ENCODE measurements around the gene EFR3B. TPM values are rescaled to one million over a fixed set of nuclear protein-coding genes. Genes with fewer than 3 reads are reported as not detected.
"Not testable (repeated sequence)": the region's sequence is repeated elsewhere in the genome, so short reads cannot be mapped to it uniquely, and the experiment has no call there.

Gene EFR3B
- total RNA-seq, 1 donor from 2014 or later: 14.7 TPM

DNA sequence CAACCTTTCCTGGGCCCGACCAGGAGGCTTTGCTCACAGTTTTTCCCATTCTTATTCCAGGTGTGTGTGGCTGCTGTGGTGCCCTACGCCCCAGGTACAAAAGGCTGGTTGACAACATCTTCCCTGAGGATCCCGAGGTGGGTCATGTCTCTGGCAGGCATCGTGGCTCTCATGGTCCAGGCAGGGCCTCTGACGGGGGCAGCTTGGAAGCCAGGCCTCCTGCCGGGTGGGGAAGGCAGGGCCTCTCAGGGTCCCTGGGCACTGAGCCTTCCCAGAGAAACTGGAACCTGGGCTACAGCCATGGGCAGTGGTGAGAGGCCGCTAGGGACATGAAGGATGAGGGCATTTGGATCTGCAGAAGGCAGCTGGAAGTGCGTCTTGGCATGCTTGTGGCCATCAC lies 49.4 kb downstream of the EFR3B start:
- Histone ChIP-seq H3K4me2 (ENCODE audit: low read length) (no peak overlapping the region), H2AFZ (ENCODE audit: low read depth, low read length) (no peak overlapping the region), H3K9me3 (ENCODE audit: insufficient read depth, low read depth, low read length) (no peaks in the 10 kb centered on the region), H3K36me3 (ENCODE audit: insufficient read depth, low read length) (no peaks in the 10 kb centered on the region), H4K20me1 (ENCODE audit: insufficient read depth, low read length) (peaks cover 10% of the 10 kb centered on the region), H3K27me3 (ENCODE audit: insufficient read depth, low read length) (no peaks in the 10 kb centered on the region), H3K79me2 (ENCODE audit: insufficient read depth, low read length) (no peaks in the 10 kb centered on the region), H3K4me1 (ENCODE audit: insufficient read depth, low read length) (no peaks in the 10 kb centered on the region), H3K4me3 (ENCODE audit: insufficient read depth, low read depth, low read length) (no peak overlapping the region), H3K9ac (ENCODE audit: low read length) (no peak overlapping the region), H3K27ac (ENCODE audit: low read depth, low read length) (no peak overlapping the region)
- no peaks in the 10 kb centered on the region for H3K4me1 Mint-ChIP-seq (ENCODE audit: low read depth, unreplicated experiment)
- FAIRE-seq (no peak), DNase-seq (ENCODE audit: low read depth) (no peak)
- H3K27me3 Mint-ChIP-seq (ENCODE audit: low read depth, unreplicated experiment): no peaks in the 10 kb centered on the region
- no peak overlapping the region for H3K27ac Mint-ChIP-seq (ENCODE audit: unreplicated experiment)
- no peak overlapping the region for H3K4me3 Mint-ChIP-seq (ENCODE audit: unreplicated experiment)
- TF ChIP-seq, protein P1, sequence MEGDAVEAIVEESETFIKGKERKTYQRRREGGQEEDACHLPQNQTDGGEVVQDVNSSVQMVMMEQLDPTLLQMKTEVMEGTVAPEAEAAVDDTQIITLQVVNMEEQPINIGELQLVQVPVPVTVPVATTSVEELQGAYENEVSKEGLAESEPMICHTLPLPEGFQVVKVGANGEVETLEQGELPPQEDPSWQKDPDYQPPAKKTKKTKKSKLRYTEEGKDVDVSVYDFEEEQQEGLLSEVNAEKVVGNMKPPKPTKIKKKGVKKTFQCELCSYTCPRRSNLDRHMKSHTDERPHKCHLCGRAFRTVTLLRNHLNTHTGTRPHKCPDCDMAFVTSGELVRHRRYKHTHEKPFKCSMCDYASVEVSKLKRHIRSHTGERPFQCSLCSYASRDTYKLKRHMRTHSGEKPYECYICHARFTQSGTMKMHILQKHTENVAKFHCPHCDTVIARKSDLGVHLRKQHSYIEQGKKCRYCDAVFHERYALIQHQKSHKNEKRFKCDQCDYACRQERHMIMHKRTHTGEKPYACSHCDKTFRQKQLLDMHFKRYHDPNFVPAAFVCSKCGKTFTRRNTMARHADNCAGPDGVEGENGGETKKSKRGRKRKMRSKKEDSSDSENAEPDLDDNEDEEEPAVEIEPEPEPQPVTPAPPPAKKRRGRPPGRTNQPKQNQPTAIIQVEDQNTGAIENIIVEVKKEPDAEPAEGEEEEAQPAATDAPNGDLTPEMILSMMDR (IDR thresholded peaks at IDR 0.05; ENCODE audit: insufficient read depth, low read depth, low read length): no peak
- no peak for TF ChIP-seq EZH2 (IDR thresholded peaks at IDR 0.05; ENCODE audit: insufficient read depth, low read length)
- H3K36me3 Mint-ChIP-seq (ENCODE audit: low read depth, unreplicated experiment): peaks cover 19% of the 10 kb centered on the region
- no peaks in the 10 kb centered on the region for H3K9me3 Mint-ChIP-seq (ENCODE audit: unreplicated experiment)

DNA sequence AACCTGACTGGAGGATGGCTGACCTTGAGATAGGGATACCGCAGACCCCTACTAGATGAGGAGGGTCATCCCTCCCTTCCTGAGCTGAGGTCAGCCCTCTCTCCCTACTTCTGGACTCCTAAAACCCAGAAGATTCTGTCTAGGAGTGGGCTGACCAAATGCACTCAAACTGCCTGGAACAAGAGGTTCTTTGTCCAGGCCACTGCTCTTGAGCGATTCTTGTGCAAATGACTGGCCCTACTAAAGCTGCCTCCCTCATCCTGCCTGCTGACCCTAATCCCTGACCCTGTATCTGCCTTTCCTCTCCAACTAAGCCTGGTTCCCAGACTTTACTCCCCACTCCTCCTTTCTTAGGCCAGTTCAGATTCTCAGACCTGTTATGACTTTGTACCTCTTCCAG lies 56.2 kb downstream of the EFR3B start:
- H3K36me3 Mint-ChIP-seq (ENCODE audit: low read depth, unreplicated experiment): peaks cover 30% of the 10 kb centered on the region
- H3K4me3 Mint-ChIP-seq (ENCODE audit: unreplicated experiment): no peak overlapping the region
- no peak for DNase-seq (ENCODE audit: low read depth)
- H3K4me1 Mint-ChIP-seq (ENCODE audit: low read depth, unreplicated experiment): no peaks in the 10 kb centered on the region
- FAIRE-seq: no peak
- H3K27ac ChIP-seq (ENCODE audit: low read depth, low read length): no peak overlapping the region
- H3K9me3 Mint-ChIP-seq (ENCODE audit: unreplicated experiment): no peaks in the 10 kb centered on the region
- no peak overlapping the region for H3K27ac Mint-ChIP-seq (ENCODE audit: unreplicated experiment)
- H2AFZ ChIP-seq (ENCODE audit: low read depth, low read length): no peak overlapping the region
- no peaks in the 10 kb centered on the region for H3K27me3 ChIP-seq (ENCODE audit: insufficient read depth, low read length)
- no peaks in the 10 kb centered on the region for H3K9me3 ChIP-seq (ENCODE audit: insufficient read depth, low read depth, low read length)
- no peaks in the 10 kb centered on the region for H3K36me3 ChIP-seq (ENCODE audit: insufficient read depth, low read length)
- no peak overlapping the region for H3K4me2 ChIP-seq (ENCODE audit: low read length)
- no peak overlapping the region for H3K9ac ChIP-seq (ENCODE audit: low read length)
- no peaks in the 10 kb centered on the region for H3K4me1 ChIP-seq (ENCODE audit: insufficient read depth, low read length)
- TF ChIP-seq, protein P1 (IDR thresholded peaks at IDR 0.05; ENCODE audit: insufficient read depth, low read depth, low read length): no peak
- no peak for TF ChIP-seq EZH2 (IDR thresholded peaks at IDR 0.05; ENCODE audit: insufficient read depth, low read length)
- no peaks in the 10 kb centered on the region for H3K27me3 Mint-ChIP-seq (ENCODE audit: low read depth, unreplicated experiment)
- no peaks in the 10 kb centered on the region for H3K79me2 ChIP-seq (ENCODE audit: insufficient read depth, low read length)
- no peak overlapping the region for H3K4me3 ChIP-seq (ENCODE audit: insufficient read depth, low read depth, low read length)
- H4K20me1 ChIP-seq (ENCODE audit: insufficient read depth, low read length): no peaks in the 10 kb centered on the region

DNA sequence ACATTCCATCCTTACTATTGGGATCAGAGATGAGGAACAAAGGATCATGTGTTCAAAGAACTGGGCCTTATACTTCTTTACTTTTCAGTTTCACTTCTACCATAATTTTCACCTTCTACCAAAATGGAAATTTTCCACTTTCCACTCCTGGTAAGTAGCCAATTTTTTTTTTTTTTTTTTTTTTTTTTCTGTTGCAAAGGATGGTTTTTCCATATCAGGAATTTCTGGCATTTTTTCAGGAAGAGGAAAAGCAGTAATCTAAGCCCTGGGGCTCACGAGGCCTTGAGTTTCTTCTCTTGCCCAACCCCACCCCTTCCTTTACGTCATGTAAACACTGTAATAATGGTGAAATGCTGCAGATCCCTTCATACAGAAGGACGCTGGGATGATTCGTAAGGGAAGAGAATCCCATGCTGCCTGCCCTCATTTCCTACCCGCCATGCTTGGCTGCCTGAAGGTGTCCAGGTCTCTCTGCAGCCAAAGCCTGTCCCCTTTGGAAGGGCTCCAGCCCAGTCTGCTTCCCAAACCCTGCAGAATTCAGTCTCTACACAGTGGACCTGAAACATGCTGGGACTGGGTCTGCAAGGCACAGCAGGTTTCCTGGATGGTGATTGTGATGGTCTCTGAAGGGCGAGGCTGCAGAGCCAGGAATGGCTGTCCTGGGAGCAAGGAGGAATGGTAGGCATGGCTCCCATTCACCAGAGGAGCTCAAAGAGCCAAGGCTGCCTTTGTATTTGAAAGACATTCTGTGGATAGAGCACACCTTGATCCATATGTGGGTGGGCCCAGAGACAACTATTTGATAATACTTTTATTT lies 57.0 kb downstream of the EFR3B start:
- no peak overlapping the region for H3K27ac Mint-ChIP-seq (ENCODE audit: unreplicated experiment)

DNA sequence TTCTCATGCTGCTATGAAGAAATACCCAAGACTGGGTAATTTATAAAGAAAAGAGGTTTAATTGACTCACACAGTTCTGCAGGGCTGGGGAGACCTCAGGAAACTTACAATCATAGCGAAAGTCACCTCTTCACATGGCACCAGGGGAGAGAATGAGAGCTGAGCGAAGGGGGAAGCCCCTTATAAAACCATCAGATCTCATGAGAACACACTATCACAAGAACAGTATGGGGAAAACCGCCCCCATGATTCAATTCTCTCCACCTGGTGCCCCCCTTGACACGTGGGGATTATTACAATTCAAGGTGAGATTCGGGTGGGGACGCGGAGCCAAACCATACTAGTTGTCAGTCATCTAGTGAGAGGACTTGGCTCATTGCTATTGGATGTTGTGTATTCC lies 60.5 kb downstream of the EFR3B start:
- not testable (repeated sequence) for H2AFZ ChIP-seq (ENCODE audit: low read depth, low read length); H3K27me3 Mint-ChIP-seq (ENCODE audit: low read depth, unreplicated experiment); H3K27ac ChIP-seq (ENCODE audit: low read depth, low read length); H3K27ac Mint-ChIP-seq (ENCODE audit: unreplicated experiment); FAIRE-seq; H3K4me1 Mint-ChIP-seq (ENCODE audit: low read depth, unreplicated experiment); DNase-seq (ENCODE audit: low read depth); H3K9me3 Mint-ChIP-seq (ENCODE audit: unreplicated experiment); H3K79me2 ChIP-seq (ENCODE audit: insufficient read depth, low read length); H3K36me3 ChIP-seq (ENCODE audit: insufficient read depth, low read length); H3K9ac ChIP-seq (ENCODE audit: low read length); H3K4me3 ChIP-seq (ENCODE audit: insufficient read depth, low read depth, low read length); H3K27me3 ChIP-seq (ENCODE audit: insufficient read depth, low read length); H4K20me1 ChIP-seq (ENCODE audit: insufficient read depth, low read length); H3K4me3 Mint-ChIP-seq (ENCODE audit: unreplicated experiment); H3K9me3 ChIP-seq (ENCODE audit: insufficient read depth, low read depth, low read length); H3K4me2 ChIP-seq (ENCODE audit: low read length)
- H3K36me3 Mint-ChIP-seq (ENCODE audit: low read depth, unreplicated experiment): peaks cover 23% of the 10 kb centered on the region
- H3K4me1 ChIP-seq (ENCODE audit: insufficient read depth, low read length): peaks cover 14% of the 10 kb centered on the region

More for the DNA sequence above, 57.0 kb downstream of the EFR3B start:
- Histone ChIP-seq H3K9ac (ENCODE audit: low read length) (no peak overlapping the region), H3K9me3 (ENCODE audit: insufficient read depth, low read depth, low read length) (no peaks in the 10 kb centered on the region), H2AFZ (ENCODE audit: low read depth, low read length) (no peak overlapping the region), H3K4me1 (ENCODE audit: insufficient read depth, low read length) (peaks cover 4% of the 10 kb centered on the region), H3K27me3 (ENCODE audit: insufficient read depth, low read length) (no peaks in the 10 kb centered on the region), H4K20me1 (ENCODE audit: insufficient read depth, low read length) (no peaks in the 10 kb centered on the region), H3K79me2 (ENCODE audit: insufficient read depth, low read length) (no peaks in the 10 kb centered on the region), H3K36me3 (ENCODE audit: insufficient read depth, low read length) (no peaks in the 10 kb centered on the region), H3K27ac (ENCODE audit: low read depth, low read length) (no peak overlapping the region), H3K4me2 (ENCODE audit: low read length) (no peak overlapping the region), H3K4me3 (ENCODE audit: insufficient read depth, low read depth, low read length) (no peak overlapping the region)
- DNase-seq (ENCODE audit: low read depth) (no peak), FAIRE-seq (no peak)
- H3K4me3 Mint-ChIP-seq (ENCODE audit: unreplicated experiment): no peak overlapping the region
- TF ChIP-seq, protein P1 (IDR thresholded peaks at IDR 0.05; ENCODE audit: insufficient read depth, low read depth, low read length): no peak
- TF ChIP-seq EZH2 (IDR thresholded peaks at IDR 0.05; ENCODE audit: insufficient read depth, low read length): no peak
- no peaks in the 10 kb centered on the region for H3K27me3 Mint-ChIP-seq (ENCODE audit: low read depth, unreplicated experiment)
- no peaks in the 10 kb centered on the region for H3K9me3 Mint-ChIP-seq (ENCODE audit: unreplicated experiment)
- H3K36me3 Mint-ChIP-seq (ENCODE audit: low read depth, unreplicated experiment): peaks cover 25% of the 10 kb centered on the region
- H3K4me1 Mint-ChIP-seq (ENCODE audit: low read depth, unreplicated experiment): no peaks in the 10 kb centered on the region
